ENCODE results near the gene PPP4C.

The PPP4C gene

DNA sequence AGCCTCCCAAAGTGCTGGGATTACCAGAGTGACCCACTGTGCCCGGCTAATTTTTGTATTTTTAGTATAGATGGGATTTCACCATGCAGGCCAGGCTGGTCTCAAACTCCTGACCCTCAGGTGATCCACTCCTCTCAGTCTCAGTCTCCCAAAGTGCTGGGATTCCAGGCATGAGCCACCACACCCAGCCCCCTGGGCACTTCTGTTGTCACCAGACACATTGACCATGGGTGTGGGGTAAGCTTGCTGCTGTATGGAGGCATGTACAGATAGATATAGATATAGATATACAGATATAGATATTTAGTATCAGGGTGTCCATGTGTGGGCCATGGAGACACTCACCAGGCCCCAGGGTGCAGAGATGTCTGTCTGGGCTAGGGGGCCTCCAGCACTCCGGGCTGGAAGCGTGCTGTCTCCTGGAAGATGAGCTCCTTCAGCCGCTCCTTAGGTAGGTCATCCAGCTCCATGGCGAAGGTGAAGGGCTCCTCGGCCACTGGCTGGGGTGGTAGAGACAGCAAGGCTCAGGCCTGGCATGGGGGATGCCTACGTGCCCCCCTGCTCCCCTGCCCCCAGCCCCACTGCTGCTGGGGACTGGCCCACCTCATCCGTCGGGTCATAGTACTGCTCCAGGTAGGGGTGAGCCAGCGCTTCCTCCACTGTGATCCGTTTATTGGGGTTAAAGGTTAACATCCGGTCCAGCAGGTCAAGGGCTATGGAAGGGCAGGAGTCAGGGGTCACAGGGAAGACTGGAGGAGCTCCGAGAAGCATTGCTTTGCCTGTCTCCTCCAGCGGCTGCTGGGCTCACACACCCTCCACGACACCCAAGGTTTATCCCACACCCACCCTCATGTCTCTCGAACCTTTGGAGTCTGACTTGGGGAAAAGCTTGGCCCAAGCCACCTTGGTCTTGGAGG, 40.8 kb downstream of the PPP4C start:
- peaks cover 31% of the 10 kb centered on the region for H3K36me3 ChIP-seq (ENCODE audit: control insufficient read depth, low read length)
- TF ChIP-seq EZH2phosphoT487 (IDR thresholded peaks at IDR 0.05; ENCODE audit: borderline replicate concordance, low read length): no peak
- TF ChIP-seq, protein P1, sequence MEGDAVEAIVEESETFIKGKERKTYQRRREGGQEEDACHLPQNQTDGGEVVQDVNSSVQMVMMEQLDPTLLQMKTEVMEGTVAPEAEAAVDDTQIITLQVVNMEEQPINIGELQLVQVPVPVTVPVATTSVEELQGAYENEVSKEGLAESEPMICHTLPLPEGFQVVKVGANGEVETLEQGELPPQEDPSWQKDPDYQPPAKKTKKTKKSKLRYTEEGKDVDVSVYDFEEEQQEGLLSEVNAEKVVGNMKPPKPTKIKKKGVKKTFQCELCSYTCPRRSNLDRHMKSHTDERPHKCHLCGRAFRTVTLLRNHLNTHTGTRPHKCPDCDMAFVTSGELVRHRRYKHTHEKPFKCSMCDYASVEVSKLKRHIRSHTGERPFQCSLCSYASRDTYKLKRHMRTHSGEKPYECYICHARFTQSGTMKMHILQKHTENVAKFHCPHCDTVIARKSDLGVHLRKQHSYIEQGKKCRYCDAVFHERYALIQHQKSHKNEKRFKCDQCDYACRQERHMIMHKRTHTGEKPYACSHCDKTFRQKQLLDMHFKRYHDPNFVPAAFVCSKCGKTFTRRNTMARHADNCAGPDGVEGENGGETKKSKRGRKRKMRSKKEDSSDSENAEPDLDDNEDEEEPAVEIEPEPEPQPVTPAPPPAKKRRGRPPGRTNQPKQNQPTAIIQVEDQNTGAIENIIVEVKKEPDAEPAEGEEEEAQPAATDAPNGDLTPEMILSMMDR (IDR thresholded peaks at IDR 0.05; ENCODE audit: low read depth, low read length, poor library complexity, severe bottlenecking): no peak
- peaks cover 41% of the 10 kb centered on the region for H3K4me1 ChIP-seq (ENCODE audit: control insufficient read depth, low read length)
- H3K27me3 ChIP-seq (ENCODE audit: control insufficient read depth, low read length): no peaks in the 10 kb centered on the region
- no peaks in the 10 kb centered on the region for H3K9me3 ChIP-seq (ENCODE audit: control insufficient read depth, insufficient read depth, low read length)
- H3K79me2 ChIP-seq (ENCODE audit: control insufficient read depth, low read length): no peaks in the 10 kb centered on the region
- no peak overlapping the region for H3K4me2 ChIP-seq (ENCODE audit: low read length)
- H3K4me3 ChIP-seq (ENCODE audit: low read length): no peak overlapping the region
- no peaks in the 10 kb centered on the region for H4K20me1 ChIP-seq (ENCODE audit: control insufficient read depth, insufficient read depth, low read depth, low read length)
- H3K27ac ChIP-seq (ENCODE audit: low read depth, low read length): no peak overlapping the region
- no peaks in the 10 kb centered on the region for H3K9me2 ChIP-seq (replicated peaks; ENCODE audit: control insufficient read depth, low read length)
- H3F3A ChIP-seq (ENCODE audit: control insufficient read depth, insufficient read depth): 0 out of 2 replicates have a peak, but pooled peaks cover 5% of the 10 kb centered on the region

DNA sequence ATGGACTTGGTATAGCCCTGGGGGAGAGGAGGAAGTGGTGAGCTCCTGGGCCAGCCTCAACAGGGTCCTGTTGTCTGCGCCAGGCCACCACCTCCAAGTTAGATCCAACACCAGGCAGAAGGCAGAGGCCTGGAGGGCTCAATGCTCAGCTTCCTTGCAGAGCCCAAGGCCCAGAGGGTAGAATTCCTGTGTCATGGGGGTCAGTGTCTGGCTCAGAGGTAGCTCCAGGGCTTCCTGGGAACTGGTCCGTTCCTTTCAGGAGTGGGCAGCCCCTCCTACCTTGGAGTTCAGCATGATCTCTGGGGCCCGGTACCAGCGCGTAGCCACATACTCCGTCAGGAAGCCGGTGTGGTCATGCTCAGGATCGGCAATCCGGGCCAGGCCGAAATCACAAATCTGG, 42.0 kb downstream of the PPP4C start:
- peaks cover 44% of the 10 kb centered on the region for H3K4me1 ChIP-seq (ENCODE audit: control insufficient read depth, low read length)
- H3K4me3 ChIP-seq (ENCODE audit: low read length): no peak overlapping the region
- H3K9me3 ChIP-seq (ENCODE audit: control insufficient read depth, insufficient read depth, low read length): no peaks in the 10 kb centered on the region
- 0 out of 2 replicates have a peak, but pooled peaks cover 5% of the 10 kb centered on the region for H3F3A ChIP-seq (ENCODE audit: control insufficient read depth, insufficient read depth)
- no peaks in the 10 kb centered on the region for H4K20me1 ChIP-seq (ENCODE audit: control insufficient read depth, insufficient read depth, low read depth, low read length)
- no peak overlapping the region for H3K4me2 ChIP-seq (ENCODE audit: low read length)
- TF ChIP-seq EZH2phosphoT487 (IDR thresholded peaks at IDR 0.05; ENCODE audit: borderline replicate concordance, low read length): no peak
- TF ChIP-seq, protein P1 (IDR thresholded peaks at IDR 0.05; ENCODE audit: low read depth, low read length, poor library complexity, severe bottlenecking): no peak
- H3K27ac ChIP-seq (ENCODE audit: low read depth, low read length): no peak overlapping the region
- no peaks in the 10 kb centered on the region for H3K27me3 ChIP-seq (ENCODE audit: control insufficient read depth, low read length)
- peaks cover 28% of the 10 kb centered on the region for H3K36me3 ChIP-seq (ENCODE audit: control insufficient read depth, low read length)
- no peaks in the 10 kb centered on the region for H3K9me2 ChIP-seq (replicated peaks; ENCODE audit: control insufficient read depth, low read length)
- H3K79me2 ChIP-seq (ENCODE audit: control insufficient read depth, low read length): peaks cover 5% of the 10 kb centered on the region

DNA sequence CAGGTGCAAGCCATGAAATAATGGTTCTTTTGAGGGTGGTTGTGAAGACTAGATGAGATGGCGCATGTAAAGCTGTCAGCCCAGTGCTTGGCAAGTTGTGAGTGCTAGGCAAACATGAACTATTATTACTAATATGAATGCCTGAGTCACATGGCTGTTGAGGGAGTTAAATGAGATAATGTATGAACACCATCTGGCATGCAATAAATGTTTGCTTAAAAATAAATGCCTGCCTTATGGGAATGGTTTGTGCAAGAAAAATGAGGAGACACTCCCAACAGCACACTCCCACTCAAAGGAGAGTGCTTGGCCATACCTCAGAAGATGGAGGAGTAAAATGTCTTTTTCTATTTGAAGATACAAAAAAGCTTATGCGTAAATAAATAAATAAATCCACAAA, 43.6 kb downstream of the PPP4C start:
- Histone ChIP-seq H3K4me1 (ENCODE audit: control insufficient read depth, low read length) (peaks cover 45% of the 10 kb centered on the region), H3K27ac (ENCODE audit: low read depth, low read length) (no peak overlapping the region), H3K79me2 (ENCODE audit: control insufficient read depth, low read length) (peaks cover 6% of the 10 kb centered on the region), H3K9me3 (ENCODE audit: control insufficient read depth, insufficient read depth, low read length) (no peaks in the 10 kb centered on the region), H3K27me3 (ENCODE audit: control insufficient read depth, low read length) (peaks cover 3% of the 10 kb centered on the region; the same call in 1 of the 2 replicates), H4K20me1 (ENCODE audit: control insufficient read depth, insufficient read depth, low read depth, low read length) (no peaks in the 10 kb centered on the region), H3K4me3 (ENCODE audit: low read length) (no peak overlapping the region), H3K9me2 (replicated peaks; ENCODE audit: control insufficient read depth, low read length) (no peaks in the 10 kb centered on the region), H3K4me2 (ENCODE audit: low read length) (no peak overlapping the region), H3F3A (ENCODE audit: control insufficient read depth, insufficient read depth) (0 out of 2 replicates have a peak, but pooled peaks cover 5% of the 10 kb centered on the region), H3K36me3 (ENCODE audit: control insufficient read depth, low read length) (peaks cover 28% of the 10 kb centered on the region)
- TF ChIP-seq, protein P1 (IDR thresholded peaks at IDR 0.05; ENCODE audit: low read depth, low read length, poor library complexity, severe bottlenecking): no peak
- TF ChIP-seq EZH2phosphoT487 (IDR thresholded peaks at IDR 0.05; ENCODE audit: borderline replicate concordance, low read length): no peak

Measured in DOHH2 (cell line).